Tibial nerve (tissue), 3 donors: ENCODE results near the gene DMKN.

Experiments used
- CTCF ChIP-seq, 5 experiments: fragments of 200-600 bp in 3 of 5; fragments of 450-650 bp in 2 of 5; sonication (generic) in 3 of 5; IDR thresholded peaks; one replicate each; pipeline ENCODE4 v1.5.1; 2016 to 2019; ENCODE audit warnings: antibody characterized with exemption in 5 of 5, mild to moderate bottlenecking in 3 of 5, moderate library complexity in 2 of 5
- POLR2A ChIP-seq, 2 donors: fragments of 450-650 bp; IDR thresholded peaks; one replicate each; pipeline ENCODE4 v1.6.1; 2017; ENCODE audit warnings: antibody characterized with exemption in 2 of 2, mild to moderate bottlenecking in 2 of 2, moderate library complexity in 2 of 2

- no peak for TF ChIP-seq CTCF (IDR thresholded peaks at IDR 0.05)
- TF ChIP-seq POLR2A (IDR thresholded peaks at IDR 0.05) = no peak
Observed at GRCh38 chr19:35514282-35514809, 897 bp upstream of the DMKN start.
